SKM-1 treated with dmso at 0.1 percent for 144 hours (cell line): ENCODE results near the gene TAF11L4.
"Not testable (repeated sequence)": the region's sequence is repeated elsewhere in the genome, so short reads cannot be mapped to it uniquely, and the experiment has no call there.

Experiments used
- DNase-seq: peaks from one replicate; lab custom pipeline; 2025; ENCODE audit not compliant: unreplicated experiment; lab: John Stamatoyannopoulos, UW

Gene TAF11L4

GRCh38 chr5:17521501-17521900 lies at the start of gene TAF11L4:
TAF11L4 (plus strand) TSS chr5:17521801.
- not testable (repeated sequence) for DNase-seq

GRCh38 chr5:17475064-17475463 lies 46.5 kb upstream of the TAF11L4 start:
- not testable (repeated sequence) for DNase-seq

GRCh38 chr5:17477043-17477442 lies 44.6 kb upstream of the TAF11L4 start:
- no peak for DNase-seq

GRCh38 chr5:17477573-17478265 lies 43.9 kb upstream of the TAF11L4 start:
- no peak for DNase-seq

- DNase-seq = no peak
Measured at GRCh38 chr5:17481378-17481777, 40.2 kb upstream of the TAF11L4 start.

- DNase-seq = no peak
Measured at GRCh38 chr5:17482790-17483189, 38.8 kb upstream of the TAF11L4 start.

GRCh38 chr5:17486464-17487173 lies 35.0 kb upstream of the TAF11L4 start:
- not testable (repeated sequence) for DNase-seq

- DNase-seq = no peak
Measured at GRCh38 chr5:17487174-17487512, 34.5 kb upstream of the TAF11L4 start.

GRCh38 chr5:17491257-17491656 lies 30.3 kb upstream of the TAF11L4 start:
- not testable (repeated sequence) for DNase-seq

GRCh38 chr5:17492770-17493169 lies 28.8 kb upstream of the TAF11L4 start:
- no peak for DNase-seq

- no peak for DNase-seq
Measured at GRCh38 chr5:17497446-17497845, 24.2 kb upstream of the TAF11L4 start.

GRCh38 chr5:17497931-17498330 lies 23.7 kb upstream of the TAF11L4 start, which contains the start of gene TAF11L2:
TAF11L2 (plus strand) TSS chr5:17498231.
- not testable (repeated sequence) for DNase-seq

- DNase-seq = no peak
Measured at GRCh38 chr5:17511775-17512325, 9.8 kb upstream of the TAF11L4 start.

GRCh38 chr5:17517526-17517925 lies 4.1 kb upstream of the TAF11L4 start:
- not testable (repeated sequence) for DNase-seq

- DNase-seq = not testable (repeated sequence)
Measured at GRCh38 chr5:17518067-17518466, 3.5 kb upstream of the TAF11L4 start, which contains the start of gene TAF11L3. TAF11L3 (plus strand) TSS chr5:17518367.

- not testable (repeated sequence) for DNase-seq
Measured at GRCh38 chr5:17519508-17519907, 2.1 kb upstream of the TAF11L4 start.

GRCh38 chr5:17524935-17525334 lies 3.3 kb downstream of the TAF11L4 start, which contains the start of gene TAF11L5:
TAF11L5 (plus strand) TSS chr5:17525235.
- DNase-seq = not testable (repeated sequence)

GRCh38 chr5:17526504-17526903 lies 4.9 kb downstream of the TAF11L4 start:
- DNase-seq = not testable (repeated sequence)

- DNase-seq = not testable (repeated sequence)
Measured at GRCh38 chr5:17528369-17528768, 6.8 kb downstream of the TAF11L4 start, which contains the start of gene TAF11L6. TAF11L6 (plus strand) TSS chr5:17528669.
